HEK293 (cell line): Measurements from ENCODE around the gene SETD3.
A peak's percentile ranks its signal among the peaks of the same experiment; 100 is the strongest.

Source experiments
- CTCF ChIA-PET: fragments of 350-600 bp; formaldehyde crosslinking; extraction: SDS; loops from one replicate; lab custom pipeline; 2021; ENCODE audit warnings: antibody characterized with exemption; lab: Yijun Ruan, JAX
- POLR2A ChIA-PET: fragments of 300-600 bp; formaldehyde crosslinking; extraction: SDS; loops from one replicate; lab custom pipeline; 2020; ENCODE audit warnings: antibody characterized with exemption, inconsistent platforms; lab: Yijun Ruan, JAX
- H3K27ac ChIP-seq: fragments of 200-500 bp; sonication (Bioruptor generic); 2 replicates; pipeline ENCODE4 v1.5.1; 2014; ENCODE audit warnings: low read depth, low read length, control low read depth, inconsistent platforms; ENCODE audit errors: extremely low read depth
- H3K36me3 ChIP-seq, 2 experiments: fragments of 200-500 bp in 1 of 2; sonication (Bioruptor generic) in 1 of 2; 1 replicate in 1 of 2; 2 replicates in 1 of 2; pipeline ENCODE4 v1.5.1; 2014 to 2017; ENCODE audit warnings: inconsistent platforms in 2 of 2, low read length in 2 of 2; ENCODE audit not compliant: control insufficient read depth in 2 of 2, insufficient read depth in 1 of 2
- H3K4me1 ChIP-seq: fragments of 200-500 bp; sonication (Bioruptor generic); 2 replicates; pipeline ENCODE4 v1.5.1; 2014; ENCODE audit warnings: mild to moderate bottlenecking, low read length, inconsistent platforms; ENCODE audit not compliant: control insufficient read depth, insufficient read depth
- H3K4me3 ChIP-seq: 2 replicates; pipeline ENCODE4 v1.5.1; 2011; ENCODE audit warnings: low read depth, mild to moderate bottlenecking, control low read depth, low read length, moderate library complexity
- H3K9me3 ChIP-seq: fragments of 200-500 bp; sonication (Bioruptor generic); 2 replicates; pipeline ENCODE4 v1.5.1; 2014; ENCODE audit warnings: low read depth, low read length, inconsistent platforms; ENCODE audit not compliant: control insufficient read depth, insufficient read depth
- EGR2 ChIP-seq: fragments of 450-650 bp; formaldehyde crosslinking; IDR thresholded peaks from 2 replicates; pipeline ENCODE4 v1.5.1; 2016; ENCODE audit warnings: low read depth, missing biosample characterization, missing genetic modification characterization
- KLF17 ChIP-seq: fragments of 450-650 bp; formaldehyde crosslinking; IDR thresholded peaks from 2 replicates; pipeline ENCODE4 v1.5.1; 2016; ENCODE audit warnings: missing biosample characterization, missing genetic modification characterization
- MZF1 ChIP-seq: fragments of 450-650 bp; formaldehyde crosslinking; IDR thresholded peaks from 2 replicates; pipeline ENCODE4 v1.5.1; 2017; ENCODE audit warnings: missing biosample characterization, missing genetic modification characterization, borderline replicate concordance
- REST ChIP-seq: fragments of 450-650 bp; formaldehyde crosslinking; IDR thresholded peaks from 2 replicates; pipeline ENCODE4 v1.5.1; 2016; ENCODE audit warnings: missing biosample characterization, missing genetic modification characterization
- WT1 ChIP-seq: fragments of 450-650 bp; formaldehyde crosslinking; IDR thresholded peaks from 2 replicates; pipeline ENCODE4 v1.5.1; 2016; ENCODE audit warnings: missing biosample characterization, missing genetic modification characterization
- ZBTB7A ChIP-seq: fragments of 450-650 bp; formaldehyde crosslinking; IDR thresholded peaks from 2 replicates; pipeline ENCODE4 v1.5.1; 2016; ENCODE audit warnings: low read depth, missing biosample characterization, missing genetic modification characterization
- ZIC2 ChIP-seq: fragments of 450-650 bp; formaldehyde crosslinking; IDR thresholded peaks from 2 replicates; pipeline ENCODE4 v1.5.1; 2016; ENCODE audit warnings: missing biosample characterization, missing genetic modification characterization
- ZNF138 ChIP-seq: fragments of 450-650 bp; formaldehyde crosslinking; IDR thresholded peaks from 2 replicates; pipeline ENCODE4 v1.5.1; 2016; ENCODE audit warnings: missing biosample characterization, missing genetic modification characterization, borderline replicate concordance
- ZNF214 ChIP-seq: fragments of 450-650 bp; formaldehyde crosslinking; IDR thresholded peaks from 2 replicates; pipeline ENCODE4 v1.5.1; 2017; ENCODE audit warnings: missing biosample characterization, mild to moderate bottlenecking, missing genetic modification characterization, borderline replicate concordance
- ZNF404 ChIP-seq: fragments of 450-650 bp; formaldehyde crosslinking; IDR thresholded peaks from 2 replicates; pipeline ENCODE4 v1.5.1; 2017; ENCODE audit warnings: missing biosample characterization, missing genetic modification characterization
- ZNF473 ChIP-seq: fragments of 450-650 bp; formaldehyde crosslinking; IDR thresholded peaks from 2 replicates; pipeline ENCODE4 v1.5.1; 2017; ENCODE audit warnings: missing biosample characterization, missing genetic modification characterization
- ZNF488 ChIP-seq: fragments of 450-650 bp; formaldehyde crosslinking; IDR thresholded peaks from 2 replicates; pipeline ENCODE4 v1.5.1; 2016; ENCODE audit warnings: missing biosample characterization, missing genetic modification characterization
- ZNF514 ChIP-seq: fragments of 450-650 bp; formaldehyde crosslinking; IDR thresholded peaks from 2 replicates; pipeline ENCODE4 v1.5.1; 2016; ENCODE audit warnings: missing biosample characterization, missing genetic modification characterization
- ZNF561 ChIP-seq: fragments of 450-650 bp; IDR thresholded peaks from 2 replicates; pipeline ENCODE4 v1.5.1; 2018; ENCODE audit warnings: missing biosample characterization, missing genetic modification characterization, borderline replicate concordance
- ZNF571 ChIP-seq: fragments of 450-650 bp; formaldehyde crosslinking; IDR thresholded peaks from 2 replicates; pipeline ENCODE4 v1.5.0; 2017; ENCODE audit warnings: missing biosample characterization, missing genetic modification characterization
- ZNF626 ChIP-seq: fragments of 450-650 bp; sonication (Bioruptor Pico); formaldehyde crosslinking; IDR thresholded peaks from 2 replicates; pipeline ENCODE4 v1.5.1; 2018; ENCODE audit warnings: missing biosample characterization, missing genetic modification characterization, inconsistent platforms
- ZNF704 ChIP-seq: fragments of 450-650 bp; formaldehyde crosslinking; IDR thresholded peaks from 2 replicates; pipeline ENCODE4 v1.5.1; 2016; ENCODE audit warnings: missing biosample characterization, missing genetic modification characterization
- ZNF768 ChIP-seq: fragments of 450-650 bp; formaldehyde crosslinking; IDR thresholded peaks from 2 replicates; pipeline ENCODE4 v1.5.1; 2018; ENCODE audit warnings: missing biosample characterization, mild to moderate bottlenecking, missing genetic modification characterization
- ZNF776 ChIP-seq: fragments of 450-650 bp; formaldehyde crosslinking; IDR thresholded peaks from 2 replicates; pipeline ENCODE4 v1.5.0; 2017; ENCODE audit warnings: missing biosample characterization, missing genetic modification characterization, borderline replicate concordance
- ZNF785 ChIP-seq: fragments of 450-650 bp; formaldehyde crosslinking; IDR thresholded peaks from 2 replicates; pipeline ENCODE4 v1.5.1; 2016; ENCODE audit warnings: missing biosample characterization, missing genetic modification characterization
- ZSCAN23 ChIP-seq: fragments of 450-650 bp; formaldehyde crosslinking; IDR thresholded peaks from 2 replicates; pipeline ENCODE4 v1.5.1; 2016; ENCODE audit warnings: missing biosample characterization, missing genetic modification characterization

Gene SETD3

GRCh38 chr14:99426813-99427346 lies 53.8 kb downstream of the SETD3 start:
- Histone ChIP-seq H3K4me1 (no peaks in the 10 kb centered on the region), H3K9me3 (no peaks in the 10 kb centered on the region), H3K4me3 (no peak overlapping the region), H3K36me3 (peaks cover 3 to 23% of the 10 kb centered on the region in 2 experiments; a peak in 1 of 3 replicates), H3K27ac (no peak overlapping the region)
- POLR2A ChIA-PET = interaction anchor here (1.7 kb wide), 1 partner anchor 255 kb away, joined by 3 read pairs; no protein-coding TSS in a partner anchor
- TF ChIP-seq EGR2 (0 out of 2 replicates have a peak, but pooled peaks have one; percentile 9), ZNF626 (no peak), ZBTB7A (tag by site-specific recombination) (no peak)
- CTCF ChIA-PET = interaction anchor here (1.1 to 4.9 kb wide), 3 partner anchors 11 to 38 kb away, joined by 3 to 32 read pairs (median 6); no protein-coding TSS in a partner anchor

GRCh38 chr14:99426265-99426664 lies 54.4 kb downstream of the SETD3 start:
- POLR2A ChIA-PET = interaction anchor here (1.7 kb wide), 1 partner anchor 255 kb away, joined by 3 read pairs; no protein-coding TSS in a partner anchor
- Histone ChIP-seq H3K36me3 (peaks cover 3 to 23% of the 10 kb centered on the region in 2 experiments; a peak in 1 of 3 replicates), H3K4me1 (no peaks in the 10 kb centered on the region), H3K4me3 (no peak overlapping the region), H3K9me3 (no peaks in the 10 kb centered on the region), H3K27ac (no peak overlapping the region)
- CTCF ChIA-PET = interaction anchor here (1.4 to 4.9 kb wide), 2 partner anchors 10 to 33 kb away, joined by 7 to 32 read pairs; no protein-coding TSS in a partner anchor
- TF ChIP-seq WT1 (no peak), ZIC2 (tag by site-specific recombination) (no peak), MZF1 (tag by site-specific recombination) (no peak), ZNF138 (tag by site-specific recombination) (no peak), ZNF776 (tag by site-specific recombination) (no peak), KLF17 (tag by site-specific recombination) (no peak), ZNF404 (no peak), ZNF514 (tag by site-specific recombination) (no peak), ZNF704 (no peak), ZNF561 (no peak), REST (tag by site-specific recombination) (no peak), ZNF768 (tag by site-specific recombination) (no peak), ZNF214 (tag by site-specific recombination) (no peak), ZSCAN23 (no peak), ZNF785 (tag by site-specific recombination) (no peak), ZNF571 (tag by site-specific recombination) (no peak), ZNF488 (tag by site-specific recombination) (no peak), ZNF473 (tag by site-specific recombination) (no peak)
